ENCODE data around the gene ARGLU1. TPM values are rescaled to one million over a fixed set of nuclear protein-coding genes. Genes with fewer than 3 reads are reported as not detected.

Gene ARGLU1
- total RNA-seq, 1 experiment from 2014 or later: 137 TPM

GRCh38 chr13:106570299-106570852 is 2.4 kb upstream of the ARGLU1 start:
- POLR2A ChIA-PET: interaction anchor here (0.7 kb wide), 1 partner anchor 294 kb away, joined by 6 read pairs; no protein-coding TSS in a partner anchor
- peak overlapping the region; percentile 66 for H3K4me3 Mint-ChIP-seq (ENCODE audit: unreplicated experiment)

GRCh38 chr13:106569233-106570095 is 1.5 kb upstream of the ARGLU1 start:
- H3K4me3 ChIP-seq (ENCODE audit: low read depth, low read length): no peak overlapping the region
- H3K4me3 Mint-ChIP-seq (ENCODE audit: unreplicated experiment): peak overlapping the region; percentile 66
- no peak for TF ChIP-seq CTCF (IDR thresholded peaks at IDR 0.05; ENCODE audit: insufficient read depth in 1 of 2, low read depth in 1 of 2, low read length in 1 of 2, severe bottlenecking in 1 of 2, unreplicated experiment in 1 of 2)

More at GRCh38 chr13:106570299-106570852, 2.4 kb upstream of the ARGLU1 start:
- Histone ChIP-seq H3K9me3 (no peaks in the 10 kb centered on the region), H3K27me3 (replicated peaks; ENCODE audit: control insufficient read depth, insufficient read depth, low read length) (no peaks in the 10 kb centered on the region), H3K4me3 (ENCODE audit: low read depth, low read length) (peak overlapping the region; percentile 21), H3K36me3 (ENCODE audit: control insufficient read depth, insufficient read depth, low read length) (no peaks in the 10 kb centered on the region), H3K4me1 (peaks cover 23% of the 10 kb centered on the region)
- Mint-ChIP-seq H3K36me3 (ENCODE audit: insufficient read depth, unreplicated experiment) (peaks cover 27% of the 10 kb centered on the region), H3K9me3 (ENCODE audit: unreplicated experiment) (peaks cover 17% of the 10 kb centered on the region), H3K4me1 (ENCODE audit: low read depth, unreplicated experiment) (peaks cover 3% of the 10 kb centered on the region), H3K27me3 (ENCODE audit: insufficient read depth, unreplicated experiment) (no peaks in the 10 kb centered on the region), H3K27ac (ENCODE audit: unreplicated experiment) (peak overlapping the region; percentile 9)
- peak; percentile 95 to 98 for DNase-seq
- intact Hi-C loops (cut with micrococcal nuclease; ENCODE audit: unreplicated experiment): loop anchor here (1.0 to 2.0 kb wide), 3 partner anchors 50 to 392 kb away; no protein-coding TSS in a partner anchor
- TF ChIP-seq CTCF (IDR thresholded peaks at IDR 0.05; ENCODE audit: insufficient read depth in 1 of 2, low read depth in 1 of 2, low read length in 1 of 2, severe bottlenecking in 1 of 2, unreplicated experiment in 1 of 2): no peak
- no TSS peak for BruUV-seq (replicated peaks)
- CTCF ChIA-PET: interaction anchor here (0.6 to 1.1 kb wide), 3 partner anchors 50 to 436 kb away, joined by 3 to 8 read pairs (median 3); no protein-coding TSS in a partner anchor

More at GRCh38 chr13:106569233-106570095, 1.5 kb upstream of the ARGLU1 start:
- no peak for DNase-seq
- CTCF ChIA-PET: interaction anchor here (0.6 to 1.1 kb wide), 3 partner anchors 51 to 437 kb away, joined by 3 to 8 read pairs (median 3); no protein-coding TSS in a partner anchor
- BruUV-seq (replicated peaks): no TSS peak
- POLR2A ChIA-PET: interaction anchor here (0.7 kb wide), 1 partner anchor 293 kb away, joined by 6 read pairs; no protein-coding TSS in a partner anchor
- no peaks in the 10 kb centered on the region for H3K27me3 ChIP-seq (replicated peaks; ENCODE audit: control insufficient read depth, insufficient read depth, low read length)
- H3K27me3 Mint-ChIP-seq (ENCODE audit: insufficient read depth, unreplicated experiment): no peaks in the 10 kb centered on the region
- H3K36me3 ChIP-seq (ENCODE audit: control insufficient read depth, insufficient read depth, low read length): no peaks in the 10 kb centered on the region
- H3K9me3 ChIP-seq: no peaks in the 10 kb centered on the region
- H3K4me1 Mint-ChIP-seq (ENCODE audit: low read depth, unreplicated experiment): peaks cover 12% of the 10 kb centered on the region
- H3K9me3 Mint-ChIP-seq (ENCODE audit: unreplicated experiment): peaks cover 10% of the 10 kb centered on the region
- peak overlapping the region; percentile 9 for H3K27ac Mint-ChIP-seq (ENCODE audit: unreplicated experiment)
- intact Hi-C loops (cut with micrococcal nuclease; ENCODE audit: unreplicated experiment): loop anchor here (1.0 to 5.0 kb wide), 6 partner anchors 51 to 553 kb away; no protein-coding TSS in a partner anchor
- peaks cover 27% of the 10 kb centered on the region for H3K36me3 Mint-ChIP-seq (ENCODE audit: insufficient read depth, unreplicated experiment)
- H3K4me1 ChIP-seq: peaks cover 31% of the 10 kb centered on the region

Measured in Caco-2 (cell line).